SIG-M5 treated with dmso at 0.1 percent for 504 hours (cell line): ENCODE results near the gene KMT2D.
A peak's percentile ranks its signal among the peaks of the same experiment; 100 is the strongest.

Source experiments
- DNase-seq: peaks from one replicate; lab custom pipeline; 2025; ENCODE audit not compliant: unreplicated experiment; lab: John Stamatoyannopoulos, UW

Gene KMT2D

GRCh38 chr12:49019443-49020324 is 40.9 kb downstream of the KMT2D start:
- DNase-seq: peak; percentile 85

DNA sequence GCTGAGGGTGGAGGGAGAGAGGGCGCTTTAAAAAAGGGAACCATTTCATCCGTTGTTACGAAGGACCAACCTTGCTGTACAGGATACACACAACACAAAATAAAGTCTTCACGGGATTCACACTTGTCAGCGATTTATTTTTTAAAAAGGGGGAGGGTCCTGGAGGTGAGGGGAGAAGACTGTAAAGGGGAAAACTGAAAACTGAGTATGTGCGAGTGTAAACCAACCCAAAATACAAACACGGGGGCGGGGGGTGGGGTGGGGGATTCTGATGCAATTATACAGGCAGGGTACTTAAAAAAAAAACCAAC is 41.5 kb downstream of the KMT2D start:
- DNase-seq: peak; percentile 89

- DNase-seq: peak; percentile 98
These were observed 42.1 kb downstream of the KMT2D start, which contains the start of gene PRKAG1 for GRCh38 chr12:49018261-49019119. Gene PRKAG1 (minus strand): TSS chr12:49018776. CDS start chr12:49018740, 36 bp downstream.

DNA sequence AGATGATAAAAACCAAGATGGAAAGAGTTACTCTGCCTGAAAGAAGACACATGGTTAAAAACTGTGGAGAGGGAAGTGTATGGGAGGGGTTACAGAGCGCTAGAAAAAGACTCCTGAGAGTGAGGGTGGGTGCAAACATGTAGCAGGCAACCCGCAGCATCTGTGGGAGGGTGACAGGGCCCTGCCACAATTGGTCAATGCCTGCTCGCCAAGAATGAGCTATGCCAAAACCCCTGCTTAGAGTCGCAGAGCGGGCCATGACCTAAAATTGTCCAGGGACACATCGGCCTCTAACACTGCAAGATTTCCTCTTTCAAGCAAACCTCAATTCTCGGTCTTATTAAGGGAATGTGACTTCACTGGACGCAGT is 42.7 kb downstream of the KMT2D start:
- DNase-seq: peak; percentile 81

DNA sequence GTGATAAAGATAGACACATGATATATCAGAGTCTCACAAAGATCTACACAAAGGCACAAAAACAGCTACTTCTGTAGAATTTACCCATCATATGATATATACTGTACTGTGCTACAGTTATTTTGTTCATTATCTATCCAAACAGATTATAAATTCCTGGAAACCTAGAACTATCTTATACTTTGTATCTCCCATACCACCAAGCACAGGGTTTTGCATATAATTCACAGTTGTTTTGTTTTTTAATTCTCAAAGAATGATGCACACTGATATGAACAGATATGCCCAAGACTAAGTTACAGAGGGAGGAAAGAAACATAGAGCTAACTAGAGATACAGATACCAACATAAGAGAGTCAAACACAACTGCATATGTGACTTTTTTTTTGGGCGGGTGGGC is 45.4 kb downstream of the KMT2D start:
- no peak for DNase-seq

- no peak for DNase-seq
These were observed 46.0 kb downstream of the KMT2D start for GRCh38 chr12:49014547-49014946.

- DNase-seq: no peak
These were observed 47.2 kb downstream of the KMT2D start for GRCh38 chr12:49013428-49013827.

- no peak for DNase-seq
These were observed 47.9 kb downstream of the KMT2D start for GRCh38 chr12:49012739-49013138.
